Embryonic facial prominence (tissue), 1 donor: ENCODE results near the gene LRSAM1.

Experiments
- DNase-seq: peaks from one replicate; pipeline ENCODE4 v3.0.0-alpha.2; 2016; ENCODE audit errors: extremely low spot score

Gene LRSAM1

GRCh38 chr9:127534250-127534906, 83.1 kb downstream of the LRSAM1 start:
- no peak for DNase-seq

GRCh38 chr9:127534931-127535330, 83.6 kb downstream of the LRSAM1 start:
- DNase-seq = no peak

DNA sequence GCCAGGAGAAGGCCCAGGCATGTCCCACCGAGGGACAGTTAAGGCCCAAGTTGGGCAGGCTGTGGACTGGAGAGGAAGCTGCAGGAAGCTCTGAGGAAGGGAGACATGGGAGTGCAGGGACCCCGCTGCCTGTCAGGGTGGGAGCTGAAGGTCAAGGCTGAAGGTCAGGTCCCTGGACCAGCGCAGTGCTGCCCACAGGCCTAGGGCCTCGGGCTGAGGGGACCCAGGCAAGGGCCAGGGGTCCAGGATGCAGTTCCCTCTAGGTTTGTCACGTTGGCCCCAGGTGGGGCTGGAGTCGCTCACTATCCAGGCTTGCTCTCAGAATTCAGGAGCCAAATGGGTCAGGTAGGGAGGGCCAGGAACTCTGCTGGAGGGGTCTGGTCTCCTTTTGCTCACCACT, 84.1 kb downstream of the LRSAM1 start:
- no peak for DNase-seq

DNA sequence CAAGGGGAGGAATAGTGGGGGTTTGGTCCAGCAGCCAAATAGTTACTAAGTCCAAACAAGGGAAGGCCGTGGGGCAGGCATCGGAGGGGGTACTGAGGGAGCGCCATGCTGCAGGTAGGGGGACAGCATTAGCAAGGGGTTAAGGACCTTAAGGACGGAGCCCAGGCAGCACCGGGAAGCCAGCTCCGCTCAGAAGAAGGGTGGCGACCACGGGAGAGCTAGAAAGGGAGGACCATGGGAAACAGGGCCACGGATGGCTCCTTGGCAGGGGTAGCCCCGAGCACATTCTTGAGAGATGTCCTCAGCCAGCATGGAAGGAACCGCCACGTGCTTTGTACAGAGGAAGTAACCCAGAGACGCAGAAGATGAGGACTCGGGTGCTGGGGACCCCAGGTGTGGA, 84.5 kb downstream of the LRSAM1 start:
- DNase-seq = no peak

GRCh38 chr9:127536499-127536898, 85.2 kb downstream of the LRSAM1 start:
- DNase-seq = no peak

- DNase-seq = no peak
Observed at GRCh38 chr9:127537014-127537413, 85.7 kb downstream of the LRSAM1 start.

DNA sequence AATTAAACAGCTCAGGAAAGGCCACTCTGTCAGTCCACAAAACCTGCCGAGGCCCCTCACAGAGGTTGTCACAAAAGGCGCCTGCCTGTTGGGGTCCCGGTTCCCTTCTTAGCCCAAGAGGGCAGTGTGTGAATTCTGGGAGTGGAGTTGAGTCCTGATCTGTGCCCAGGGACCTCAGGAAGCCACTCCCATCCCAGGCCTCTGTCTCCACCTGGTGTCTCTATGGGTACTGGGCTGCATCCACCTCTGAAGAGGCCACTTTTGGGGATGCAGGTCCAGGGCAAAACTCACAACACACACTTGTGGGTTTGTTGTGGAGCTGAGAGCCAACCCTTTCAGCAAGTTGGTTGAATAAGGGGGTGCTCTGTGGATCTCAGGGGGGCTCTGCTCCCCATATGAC, 86.5 kb downstream of the LRSAM1 start:
- no peak for DNase-seq

DNA sequence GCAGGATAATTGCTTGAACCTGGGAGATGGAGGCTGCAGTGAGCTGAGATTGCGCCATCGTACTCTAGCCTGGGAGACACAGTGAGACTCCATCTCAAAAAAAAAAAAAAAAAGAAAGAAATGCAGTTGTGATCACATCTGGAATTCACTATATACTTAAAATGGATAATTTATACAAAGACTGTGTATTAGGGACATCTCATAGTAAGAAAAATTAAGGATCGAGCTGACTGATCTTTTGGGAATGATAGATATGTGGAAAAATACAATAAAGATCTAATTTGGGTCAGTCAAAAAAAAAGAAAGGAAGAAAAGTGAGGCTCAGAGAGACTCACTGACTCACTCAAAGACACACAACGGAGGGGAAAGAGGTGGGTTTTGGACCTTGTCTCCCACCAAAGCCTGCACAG, 87.5 kb downstream of the LRSAM1 start:
- DNase-seq = no peak

- no peak for DNase-seq
Observed at GRCh38 chr9:127539259-127539981, 88.1 kb downstream of the LRSAM1 start.

- DNase-seq = no peak
Observed at GRCh38 chr9:127539982-127540663, 88.8 kb downstream of the LRSAM1 start.

DNA sequence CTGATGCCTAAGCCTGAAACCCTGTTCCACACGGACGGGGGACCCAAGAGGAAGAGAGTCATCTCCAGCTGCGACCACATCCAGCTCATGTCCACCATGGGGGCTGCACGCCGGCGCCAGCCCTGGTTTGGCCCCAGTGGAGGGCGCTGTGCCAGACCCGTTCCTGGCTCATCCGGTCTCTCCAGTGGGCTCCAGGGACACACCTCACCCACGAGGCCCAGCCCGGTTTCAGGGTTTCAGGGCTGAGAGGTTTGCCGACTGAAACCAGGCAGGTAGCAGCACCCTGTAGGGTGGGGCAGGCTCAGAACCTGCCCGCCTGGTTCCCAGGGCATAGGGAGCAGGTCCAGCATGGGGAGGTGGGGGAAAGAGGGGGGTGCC, 89.3 kb downstream of the LRSAM1 start:
- DNase-seq = no peak

DNA sequence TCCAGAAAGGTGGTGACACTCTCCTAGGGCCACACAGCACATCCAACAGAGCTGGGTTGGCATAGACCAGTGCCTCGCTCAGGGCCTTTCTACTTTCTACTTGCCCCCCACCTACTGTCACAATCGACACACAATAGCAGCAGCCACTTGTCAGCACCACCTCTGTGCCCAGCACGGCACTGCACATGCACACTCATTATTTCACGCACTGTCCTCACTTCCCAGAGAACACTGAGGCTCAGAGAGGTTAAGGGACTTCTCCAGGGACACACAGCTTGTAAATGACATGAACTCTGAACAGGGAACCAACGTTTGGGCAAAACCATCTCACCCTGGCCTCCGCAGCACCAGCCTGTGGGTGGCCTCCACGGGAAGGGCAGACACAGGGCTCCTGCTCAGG, 89.9 kb downstream of the LRSAM1 start:
- DNase-seq = no peak

DNA sequence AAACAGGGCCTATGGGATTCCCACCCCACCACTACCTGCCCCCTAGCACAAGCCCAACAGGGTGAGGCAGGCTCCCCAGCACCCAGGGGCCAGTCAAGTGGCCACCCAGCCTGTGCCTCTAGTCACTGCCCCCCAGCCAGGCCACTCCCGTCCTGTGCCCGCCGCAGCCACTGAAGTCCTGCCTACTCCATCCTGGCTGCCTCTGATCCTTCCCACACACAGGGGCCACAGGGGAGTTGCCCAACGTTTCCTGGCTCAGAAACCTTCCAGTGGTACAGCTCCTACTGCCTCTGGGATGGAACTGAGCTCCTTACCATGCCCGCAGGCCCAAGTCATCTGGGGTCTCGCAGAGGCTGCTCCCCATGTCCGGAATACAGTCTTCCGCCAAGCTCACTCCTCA, 90.6 kb downstream of the LRSAM1 start:
- no peak for DNase-seq

- no peak for DNase-seq
Observed at GRCh38 chr9:127543221-127543620, 91.9 kb downstream of the LRSAM1 start.

DNA sequence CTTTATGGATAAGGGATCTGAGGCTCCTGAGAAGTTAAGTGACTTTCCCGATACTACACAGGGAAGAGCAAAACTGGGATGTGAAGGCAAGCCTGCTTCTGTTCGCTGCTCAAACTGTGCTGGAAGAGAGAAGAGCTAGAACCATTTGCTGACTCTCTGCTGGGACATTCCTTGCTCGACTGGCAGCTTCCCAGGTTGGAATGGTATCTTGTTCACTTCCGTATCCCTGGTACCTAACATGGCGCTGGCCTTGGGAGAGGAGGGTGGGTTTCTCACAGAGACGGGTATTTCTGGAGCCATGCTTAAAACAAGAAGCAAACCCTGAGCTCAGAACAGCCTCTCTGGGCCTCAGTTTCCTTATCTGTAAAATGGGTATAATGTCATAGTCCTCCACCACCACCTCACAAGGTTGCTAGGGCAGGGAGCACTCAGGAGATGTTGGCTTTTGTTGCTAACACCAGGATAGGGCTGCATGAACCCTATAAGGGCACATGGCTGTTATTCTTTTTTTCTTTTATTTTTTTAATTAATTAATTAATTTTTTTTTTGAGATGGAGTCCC, 92.7 kb downstream of the LRSAM1 start:
- no peak for DNase-seq

DNA sequence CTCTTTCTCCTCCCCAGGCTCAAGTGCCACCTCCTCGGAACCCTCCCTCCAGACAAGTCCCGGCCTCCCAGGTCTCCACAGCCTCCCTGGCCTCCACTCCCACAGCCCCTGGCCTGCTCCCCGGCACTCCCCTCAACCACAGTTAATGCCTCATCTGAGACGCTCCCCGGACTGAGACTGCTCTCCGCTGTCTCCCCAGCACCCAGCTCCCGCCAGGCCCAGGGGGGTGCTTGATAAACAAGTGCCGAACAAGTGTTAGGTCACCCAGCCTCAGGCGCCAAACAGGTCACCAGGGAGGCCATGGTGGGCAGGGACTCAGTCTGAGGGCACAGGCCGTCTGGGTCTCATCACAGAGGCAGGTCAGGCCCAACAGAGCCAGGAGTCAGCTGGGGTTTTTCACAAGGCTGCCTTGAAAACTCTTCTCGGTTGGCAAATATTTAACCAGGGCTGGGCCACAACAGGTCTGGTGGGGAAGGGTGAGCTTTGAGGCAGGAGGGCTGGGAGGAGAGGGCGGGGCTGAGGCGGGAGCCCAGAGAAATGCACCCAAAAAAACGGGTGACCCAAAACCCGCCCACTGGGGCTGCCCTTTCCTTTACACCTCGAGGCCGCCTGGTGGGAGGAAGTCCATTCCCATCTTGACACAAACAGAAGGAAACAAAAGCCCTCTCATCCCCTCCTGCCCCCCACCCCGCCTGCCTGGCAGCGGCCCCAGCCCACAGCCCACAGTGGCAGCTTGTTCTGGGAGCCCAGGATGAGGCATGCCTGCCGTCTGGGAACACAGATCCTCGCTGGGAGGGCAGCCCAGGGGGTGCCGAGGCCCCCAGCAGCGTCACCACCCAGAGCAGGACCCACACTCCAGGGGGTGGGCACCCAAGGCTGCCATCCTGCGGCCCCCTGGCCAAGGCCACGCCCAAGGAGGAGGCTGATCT, 94.2 kb downstream of the LRSAM1 start:
- DNase-seq = no peak

DNA sequence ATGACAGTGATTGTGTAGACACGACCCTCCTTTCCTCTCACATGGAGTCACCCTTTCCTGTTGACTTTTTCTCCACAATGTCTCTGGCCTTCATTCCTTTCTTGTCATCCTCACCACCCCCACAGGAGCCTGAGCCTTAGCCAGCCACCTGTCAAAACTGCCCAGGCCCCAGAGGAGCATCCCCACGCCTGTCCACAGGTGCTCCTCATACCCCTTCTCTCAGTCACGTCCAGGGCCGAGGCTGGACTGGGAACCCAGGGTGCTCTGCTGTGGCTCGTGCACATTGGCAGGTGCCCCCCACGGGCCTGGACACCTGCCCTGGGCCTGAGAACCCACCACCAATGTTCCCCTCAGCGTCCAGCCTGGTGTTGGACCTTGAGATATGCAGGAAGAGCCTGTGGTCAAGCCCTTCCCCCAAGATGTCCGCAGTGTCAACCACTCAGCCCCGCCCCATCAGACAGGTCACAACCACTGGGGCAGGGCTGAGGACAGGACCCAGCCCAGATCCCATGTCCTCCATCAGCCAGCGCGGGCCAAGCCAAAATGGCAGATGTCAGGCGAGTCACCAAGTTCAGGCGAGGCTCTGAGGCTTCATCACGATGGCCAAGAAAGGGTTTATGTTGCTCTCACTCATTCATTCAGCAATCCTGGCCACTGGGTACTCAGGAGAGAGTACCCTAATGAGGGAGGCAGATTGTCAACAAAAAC, 95.0 kb downstream of the LRSAM1 start:
- DNase-seq = no peak

GRCh38 chr9:127548352-127548881, 97.1 kb downstream of the LRSAM1 start:
- no peak for DNase-seq

GRCh38 chr9:127549218-127549617, 97.9 kb downstream of the LRSAM1 start:
- no peak for DNase-seq

DNA sequence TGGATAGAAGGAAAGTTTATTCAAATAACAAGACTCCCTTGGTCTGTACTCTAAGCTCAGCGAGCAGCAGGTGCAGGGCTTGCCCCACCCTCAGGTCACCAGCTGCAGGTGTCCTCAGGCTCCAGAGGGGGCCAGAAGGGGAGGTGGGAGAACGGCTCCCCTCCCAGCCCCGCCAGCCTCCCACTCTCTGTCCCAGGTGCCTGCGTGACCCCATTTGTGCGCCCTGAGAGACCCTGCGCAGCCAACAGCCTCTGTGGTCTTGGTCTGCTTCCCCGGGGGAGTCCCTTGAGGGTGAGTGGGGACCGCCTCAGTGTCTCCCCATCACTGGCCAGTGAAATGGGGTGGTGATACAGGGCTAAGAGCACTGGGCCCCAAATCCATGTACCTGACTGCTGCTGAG, 98.4 kb downstream of the LRSAM1 start:
- DNase-seq = no peak

DNA sequence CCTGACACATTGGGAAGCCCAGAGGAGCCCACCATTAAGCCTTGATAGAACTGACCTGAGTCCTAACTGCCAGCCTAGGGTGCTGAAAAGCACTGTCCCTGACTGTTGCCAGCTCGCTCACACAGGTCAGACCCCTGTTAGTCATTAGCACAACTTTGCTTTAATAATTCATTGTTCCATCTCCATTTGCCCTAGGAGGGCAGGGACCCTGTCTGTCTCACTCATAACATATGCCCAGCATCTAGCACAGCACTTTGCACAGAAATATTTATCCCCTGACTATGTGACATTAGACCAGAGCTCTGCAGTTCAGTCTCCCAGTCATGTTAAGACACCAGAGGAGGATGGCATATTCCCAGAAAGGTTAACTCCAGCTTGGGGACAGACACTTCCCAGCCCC, 99.0 kb downstream of the LRSAM1 start:
- no peak for DNase-seq
